Tibial nerve (tissue), 3 donors: ENCODE results near the gene PARP3.
A peak's percentile ranks its signal among the peaks of the same experiment; 100 is the strongest.

Experiments
- POLR2A ChIP-seq, 2 donors: fragments of 450-650 bp; IDR thresholded peaks; one replicate each; pipeline ENCODE4 v1.6.1; 2017; ENCODE audit warnings: antibody characterized with exemption in 2 of 2, mild to moderate bottlenecking in 2 of 2, moderate library complexity in 2 of 2
- TF ChIP-seq, protein P1 (sequence below), 5 experiments: fragments of 200-600 bp in 3 of 5; fragments of 450-650 bp in 2 of 5; sonication (generic) in 3 of 5; IDR thresholded peaks; one replicate each; pipeline ENCODE4 v1.5.1; 2016 to 2019; ENCODE audit warnings: antibody characterized with exemption in 5 of 5, mild to moderate bottlenecking in 3 of 5, moderate library complexity in 2 of 5

GRCh38 chr3:51967384-51968169 lies 25.4 kb downstream of the PARP3 start, which contains the start of gene PCBP4:
- TF ChIP-seq, protein P1, sequence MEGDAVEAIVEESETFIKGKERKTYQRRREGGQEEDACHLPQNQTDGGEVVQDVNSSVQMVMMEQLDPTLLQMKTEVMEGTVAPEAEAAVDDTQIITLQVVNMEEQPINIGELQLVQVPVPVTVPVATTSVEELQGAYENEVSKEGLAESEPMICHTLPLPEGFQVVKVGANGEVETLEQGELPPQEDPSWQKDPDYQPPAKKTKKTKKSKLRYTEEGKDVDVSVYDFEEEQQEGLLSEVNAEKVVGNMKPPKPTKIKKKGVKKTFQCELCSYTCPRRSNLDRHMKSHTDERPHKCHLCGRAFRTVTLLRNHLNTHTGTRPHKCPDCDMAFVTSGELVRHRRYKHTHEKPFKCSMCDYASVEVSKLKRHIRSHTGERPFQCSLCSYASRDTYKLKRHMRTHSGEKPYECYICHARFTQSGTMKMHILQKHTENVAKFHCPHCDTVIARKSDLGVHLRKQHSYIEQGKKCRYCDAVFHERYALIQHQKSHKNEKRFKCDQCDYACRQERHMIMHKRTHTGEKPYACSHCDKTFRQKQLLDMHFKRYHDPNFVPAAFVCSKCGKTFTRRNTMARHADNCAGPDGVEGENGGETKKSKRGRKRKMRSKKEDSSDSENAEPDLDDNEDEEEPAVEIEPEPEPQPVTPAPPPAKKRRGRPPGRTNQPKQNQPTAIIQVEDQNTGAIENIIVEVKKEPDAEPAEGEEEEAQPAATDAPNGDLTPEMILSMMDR (IDR thresholded peaks at IDR 0.05) = no peak
- peak; percentile 10 to 75 for TF ChIP-seq POLR2A (IDR thresholded peaks at IDR 0.05)
